Inferior parietal cortex (tissue), 1 donor: ENCODE data around the gene SETD3.
A peak's percentile ranks its signal among the peaks of the same experiment; 100 is the strongest.

Experiments
- DNase-seq: peaks from one replicate; pipeline ENCODE4 v3.0.0-alpha.2; 2016; ENCODE audit errors: extremely low spot score

Gene SETD3

DNA sequence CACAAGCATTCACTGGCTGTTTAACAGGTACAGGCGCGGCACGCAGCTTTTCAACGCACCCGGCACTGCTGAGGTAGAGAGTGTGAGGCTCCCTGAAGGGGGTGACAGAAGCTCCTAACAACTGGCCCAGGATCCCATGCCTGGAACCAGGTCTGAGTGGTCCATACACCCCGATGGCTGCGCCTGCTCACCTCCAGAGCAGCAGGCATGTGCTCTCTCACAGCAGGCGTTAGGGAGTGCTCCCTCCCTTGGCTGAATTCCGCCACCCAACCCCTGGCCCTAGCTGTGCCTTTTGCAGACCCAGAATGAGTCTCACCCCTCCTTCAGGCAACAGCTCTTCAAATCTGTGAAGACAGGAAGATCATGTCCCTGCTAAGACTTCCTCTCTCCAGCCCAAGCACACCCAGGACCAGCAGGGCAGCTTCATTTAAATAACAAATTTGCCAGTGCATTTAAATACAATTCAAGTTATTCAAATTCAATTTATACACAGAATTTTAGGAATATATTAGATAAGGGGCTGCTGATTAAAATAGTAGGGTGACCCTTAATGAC is 86.0 kb downstream of the SETD3 start:
- DNase-seq: no peak

- DNase-seq: no peak
Observed at GRCh38 chr14:99393059-99393655, 87.5 kb downstream of the SETD3 start.

- DNase-seq: no peak
Observed at GRCh38 chr14:99391671-99392070, 89.0 kb downstream of the SETD3 start.

DNA sequence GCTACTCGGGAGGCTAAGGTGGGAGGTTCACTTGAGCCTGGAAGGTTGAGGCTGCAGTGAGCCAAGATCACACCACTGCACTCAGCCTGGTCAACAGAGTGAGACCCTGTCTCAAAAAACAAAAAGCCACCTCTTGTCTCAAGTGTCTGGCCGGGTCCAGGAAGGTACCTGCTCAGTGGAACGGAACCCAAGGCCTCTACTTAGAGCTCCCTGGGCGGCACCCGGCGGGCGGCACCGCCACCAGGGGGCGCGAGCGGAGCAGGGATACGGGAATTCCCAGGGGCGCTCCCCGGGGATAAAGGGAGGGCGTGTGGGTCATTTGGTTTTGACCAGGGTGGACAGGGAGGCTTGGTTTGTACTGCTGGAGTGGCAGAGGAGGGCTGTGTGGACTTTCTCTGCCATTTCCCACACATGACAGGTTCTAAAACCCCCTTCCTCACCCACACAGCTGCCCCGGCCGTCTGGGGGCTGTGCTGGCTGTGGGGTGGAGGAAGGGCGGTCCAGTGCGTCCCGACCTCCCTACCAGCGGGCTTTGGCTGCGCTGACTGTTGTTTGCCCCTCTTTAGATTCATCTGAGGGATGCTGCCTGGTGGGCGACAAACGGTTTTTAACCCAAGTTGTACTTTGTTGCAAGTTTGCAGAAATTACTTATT is 91.4 kb downstream of the SETD3 start:
- peak; percentile 23 for DNase-seq

DNA sequence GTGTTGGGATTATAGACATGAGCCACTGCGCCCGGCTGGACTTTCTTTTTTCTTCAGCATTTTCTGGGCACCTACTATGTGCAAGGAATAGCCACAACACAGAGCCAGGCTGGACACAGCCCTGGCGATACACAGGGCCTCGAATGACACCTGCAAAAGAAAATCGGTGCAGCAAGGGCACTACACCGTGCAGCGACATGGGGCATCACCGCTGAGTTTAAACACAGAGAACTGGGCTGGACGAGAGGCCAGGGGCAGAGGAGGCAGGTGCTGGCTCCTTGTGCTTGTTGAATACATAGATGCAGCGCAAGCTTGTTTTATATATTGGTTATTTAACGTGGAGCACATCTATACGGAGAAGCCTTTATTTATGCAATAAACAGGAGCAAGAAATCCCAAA is 92.4 kb downstream of the SETD3 start:
- DNase-seq: no peak

DNA sequence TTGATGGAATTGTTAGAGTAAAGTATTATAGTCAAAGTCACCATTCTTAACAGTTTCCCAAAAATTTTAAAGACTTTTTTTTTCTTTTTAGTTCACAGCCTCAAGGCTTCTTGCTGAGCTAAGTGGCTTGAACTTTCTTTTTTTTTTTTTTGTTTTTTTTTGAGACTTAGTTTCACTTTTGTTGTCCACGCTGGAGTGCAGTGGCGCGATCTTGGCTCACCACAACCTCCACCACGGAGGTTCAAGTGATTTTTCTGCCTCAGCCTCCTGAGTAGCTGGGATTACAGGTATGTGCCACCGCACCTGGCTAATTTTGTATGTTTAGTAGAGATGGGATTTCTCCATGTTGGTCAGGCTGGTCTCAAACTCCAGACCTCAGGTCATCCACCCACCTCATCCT is 92.8 kb downstream of the SETD3 start:
- no peak for DNase-seq

- DNase-seq: no peak
Observed at GRCh38 chr14:99384450-99385417, 95.9 kb downstream of the SETD3 start.

GRCh38 chr14:99383472-99384449 is 96.9 kb downstream of the SETD3 start:
- DNase-seq: no peak

- no peak for DNase-seq
Observed at GRCh38 chr14:99382781-99383471, 97.7 kb downstream of the SETD3 start.

DNA sequence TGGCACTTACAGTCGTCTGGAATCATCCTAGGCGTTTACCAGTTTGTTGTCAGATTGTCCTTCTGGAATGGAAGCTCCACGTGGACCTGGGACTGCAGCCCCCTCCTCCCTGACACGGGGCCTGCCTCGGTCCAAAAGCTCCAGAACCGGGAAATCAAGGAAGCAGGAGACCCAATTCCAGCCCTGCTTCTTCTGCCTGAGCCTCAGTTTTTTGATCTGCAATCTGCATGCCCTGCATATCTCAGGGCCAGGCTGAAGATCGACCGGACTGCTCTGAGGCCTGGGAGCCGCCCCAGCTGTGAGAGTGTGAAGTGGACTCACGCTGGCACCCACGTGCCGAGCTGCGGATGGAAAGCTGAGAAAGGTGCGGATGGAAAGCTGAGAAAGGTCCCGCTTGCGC is 98.6 kb downstream of the SETD3 start:
- no peak for DNase-seq

DNA sequence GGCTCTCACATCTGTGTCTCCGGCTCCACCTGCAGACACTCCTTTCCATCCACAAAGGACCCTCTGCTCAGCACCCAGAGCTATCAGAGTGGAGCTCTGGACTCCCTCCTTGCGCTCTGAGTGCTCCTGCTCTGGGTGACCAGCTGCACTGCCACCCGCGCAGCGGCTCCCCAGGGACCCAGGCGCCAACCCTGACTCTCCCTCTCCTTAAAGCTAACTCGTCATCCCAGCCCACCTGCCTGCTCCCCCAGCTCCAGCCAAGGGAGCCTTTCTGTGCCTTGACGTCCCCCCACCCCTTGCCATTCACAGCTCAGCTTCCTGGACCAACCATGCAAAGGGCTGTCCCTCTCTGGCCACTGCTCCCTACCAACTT is 99.0 kb downstream of the SETD3 start:
- DNase-seq: no peak

GRCh38 chr14:99380991-99381687 is 99.5 kb downstream of the SETD3 start:
- no peak for DNase-seq

- no peak for DNase-seq
Observed at GRCh38 chr14:99380402-99380801, 100.3 kb downstream of the SETD3 start.

- DNase-seq: no peak
Observed at GRCh38 chr14:99378782-99379214, 101.9 kb downstream of the SETD3 start.

GRCh38 chr14:99377951-99378350 is 102.7 kb downstream of the SETD3 start:
- DNase-seq: no peak

- DNase-seq: no peak
Observed at GRCh38 chr14:99374964-99375363, 105.7 kb downstream of the SETD3 start.

GRCh38 chr14:99363616-99364290 is 116.9 kb downstream of the SETD3 start:
- no peak for DNase-seq

DNA sequence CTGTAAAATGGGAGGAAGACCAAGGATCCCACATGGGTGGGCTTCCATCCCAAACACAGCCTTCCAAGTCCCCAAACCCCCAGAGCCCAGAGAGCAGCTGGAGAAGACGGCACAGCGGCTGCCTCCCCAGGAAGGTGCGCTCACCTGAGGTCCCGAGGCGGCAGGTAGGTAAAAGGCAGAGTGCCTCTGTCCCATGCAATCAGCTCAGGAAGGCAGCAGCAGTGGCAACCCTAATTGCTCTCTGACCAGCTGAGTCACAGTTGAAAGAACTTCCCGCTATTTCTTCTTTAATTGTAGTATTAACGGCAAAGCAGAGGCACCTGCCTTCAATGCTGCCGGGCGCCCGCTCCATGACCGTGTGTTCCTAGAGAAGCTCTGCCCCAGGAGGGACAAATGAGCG is 117.6 kb downstream of the SETD3 start:
- no peak for DNase-seq

DNA sequence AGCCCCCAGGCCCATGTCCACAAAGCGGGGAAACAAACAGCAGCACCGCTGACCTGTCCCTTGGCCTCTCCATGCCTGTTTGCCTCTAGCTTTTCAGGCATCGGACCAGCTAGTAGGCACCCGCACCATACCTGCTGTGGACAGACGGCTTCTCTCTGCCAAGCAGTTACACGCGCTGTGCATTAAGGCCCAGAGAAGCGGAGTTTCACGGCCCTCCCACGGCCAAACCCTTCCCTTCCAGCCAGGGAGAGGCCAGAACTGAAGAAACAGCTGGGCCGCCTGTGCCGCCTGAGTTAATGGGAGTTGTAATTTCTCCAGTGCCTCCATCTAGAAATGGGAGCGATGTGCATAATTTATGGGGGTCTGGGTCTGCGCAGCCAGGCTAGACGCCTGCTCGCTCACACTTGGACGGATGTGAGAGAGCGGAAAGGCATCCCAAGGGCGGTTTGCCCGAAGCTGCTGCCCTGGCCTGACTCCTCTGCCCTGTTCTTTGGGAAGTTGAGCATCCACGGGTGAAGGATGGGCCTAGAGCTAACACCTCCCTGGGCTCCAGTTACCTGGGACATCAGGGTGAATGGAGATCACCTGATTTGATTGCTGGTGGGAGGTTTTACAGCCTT is 119.0 kb downstream of the SETD3 start:
- DNase-seq: no peak
